ENCODE measurements around the gene HADHB.

HADHB gene

DNA sequence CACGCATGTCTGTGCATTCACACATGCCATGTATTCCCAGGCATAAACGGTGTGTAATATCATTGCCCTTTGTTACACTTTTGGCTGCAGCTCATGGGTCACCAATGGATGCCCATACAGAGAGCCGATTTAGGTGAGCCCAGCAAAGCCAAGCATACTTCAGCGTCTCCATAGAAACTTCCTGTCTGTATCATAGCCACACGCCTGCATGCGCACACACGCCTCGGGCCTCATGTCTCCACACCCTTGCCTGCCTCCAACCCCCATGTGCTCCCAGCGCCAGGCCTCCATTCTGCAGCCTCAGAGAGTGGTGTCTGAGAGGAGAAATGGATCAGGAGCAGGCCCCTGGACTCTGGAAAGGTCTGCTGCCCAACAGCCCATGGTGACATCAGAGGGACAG lies 67.7 kb downstream of the HADHB start:
- TF ChIP-seq, protein P1, sequence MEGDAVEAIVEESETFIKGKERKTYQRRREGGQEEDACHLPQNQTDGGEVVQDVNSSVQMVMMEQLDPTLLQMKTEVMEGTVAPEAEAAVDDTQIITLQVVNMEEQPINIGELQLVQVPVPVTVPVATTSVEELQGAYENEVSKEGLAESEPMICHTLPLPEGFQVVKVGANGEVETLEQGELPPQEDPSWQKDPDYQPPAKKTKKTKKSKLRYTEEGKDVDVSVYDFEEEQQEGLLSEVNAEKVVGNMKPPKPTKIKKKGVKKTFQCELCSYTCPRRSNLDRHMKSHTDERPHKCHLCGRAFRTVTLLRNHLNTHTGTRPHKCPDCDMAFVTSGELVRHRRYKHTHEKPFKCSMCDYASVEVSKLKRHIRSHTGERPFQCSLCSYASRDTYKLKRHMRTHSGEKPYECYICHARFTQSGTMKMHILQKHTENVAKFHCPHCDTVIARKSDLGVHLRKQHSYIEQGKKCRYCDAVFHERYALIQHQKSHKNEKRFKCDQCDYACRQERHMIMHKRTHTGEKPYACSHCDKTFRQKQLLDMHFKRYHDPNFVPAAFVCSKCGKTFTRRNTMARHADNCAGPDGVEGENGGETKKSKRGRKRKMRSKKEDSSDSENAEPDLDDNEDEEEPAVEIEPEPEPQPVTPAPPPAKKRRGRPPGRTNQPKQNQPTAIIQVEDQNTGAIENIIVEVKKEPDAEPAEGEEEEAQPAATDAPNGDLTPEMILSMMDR (IDR thresholded peaks at IDR 0.05; ENCODE audit: control insufficient read depth, insufficient read depth, low read depth, low read length, missing control alignments): no peak

DNA sequence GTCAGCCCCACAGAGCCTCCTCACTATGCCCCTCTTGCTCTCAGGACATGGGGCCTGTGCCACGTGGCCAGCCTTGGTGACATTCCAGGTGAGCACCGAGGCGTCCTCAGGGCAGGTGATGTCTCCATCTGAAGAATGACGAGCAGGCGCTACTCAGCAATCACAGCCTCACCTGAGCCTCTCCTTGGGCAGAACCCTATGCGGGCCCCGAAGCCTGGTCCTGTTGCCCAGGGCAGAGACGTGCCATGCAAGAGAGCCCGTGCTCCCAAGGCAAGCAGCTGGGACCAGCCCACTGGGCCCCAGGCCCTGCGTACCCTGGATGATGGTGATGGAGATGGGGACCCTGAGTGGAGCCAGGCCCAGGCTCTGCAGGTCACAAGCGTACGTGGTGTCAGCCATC lies 68.7 kb downstream of the HADHB start:
- no peak overlapping the region for H3K4me3 ChIP-seq (ENCODE audit: control insufficient read depth, low read depth, low read length)
- TF ChIP-seq, protein P1 (IDR thresholded peaks at IDR 0.05; ENCODE audit: control insufficient read depth, insufficient read depth, low read depth, low read length, missing control alignments): no peak
- no peak for DNase-seq (ENCODE audit: low read depth)

More for the DNA sequence above, 67.7 kb downstream of the HADHB start:
- H3K4me3 ChIP-seq (ENCODE audit: control insufficient read depth, low read depth, low read length): no peak overlapping the region
- no peak for DNase-seq (ENCODE audit: low read depth)

DNA sequence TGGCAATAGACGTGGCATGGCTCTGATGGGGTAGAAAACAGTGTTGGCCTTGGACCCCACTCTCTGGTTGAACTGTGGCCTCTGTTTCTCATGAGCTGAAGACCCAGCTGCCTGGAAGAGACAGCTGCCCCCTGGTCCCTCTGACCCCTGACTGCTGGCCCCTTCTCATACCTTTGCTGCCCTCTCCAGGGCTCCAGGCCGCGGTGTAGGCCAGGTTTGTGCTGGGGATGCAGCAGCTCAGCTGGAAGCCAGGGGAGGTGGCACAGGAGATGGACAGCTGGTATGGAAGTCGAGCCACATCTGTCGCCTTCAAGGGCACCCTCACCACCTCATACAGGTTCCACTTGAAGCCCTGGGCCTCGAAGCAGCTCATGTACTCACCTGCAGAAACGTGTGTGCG lies 69.5 kb downstream of the HADHB start:
- no peak for DNase-seq (ENCODE audit: low read depth)
- TF ChIP-seq, protein P1 (IDR thresholded peaks at IDR 0.05; ENCODE audit: control insufficient read depth, insufficient read depth, low read depth, low read length, missing control alignments): no peak
- no peak overlapping the region for H3K4me3 ChIP-seq (ENCODE audit: control insufficient read depth, low read depth, low read length)

DNA sequence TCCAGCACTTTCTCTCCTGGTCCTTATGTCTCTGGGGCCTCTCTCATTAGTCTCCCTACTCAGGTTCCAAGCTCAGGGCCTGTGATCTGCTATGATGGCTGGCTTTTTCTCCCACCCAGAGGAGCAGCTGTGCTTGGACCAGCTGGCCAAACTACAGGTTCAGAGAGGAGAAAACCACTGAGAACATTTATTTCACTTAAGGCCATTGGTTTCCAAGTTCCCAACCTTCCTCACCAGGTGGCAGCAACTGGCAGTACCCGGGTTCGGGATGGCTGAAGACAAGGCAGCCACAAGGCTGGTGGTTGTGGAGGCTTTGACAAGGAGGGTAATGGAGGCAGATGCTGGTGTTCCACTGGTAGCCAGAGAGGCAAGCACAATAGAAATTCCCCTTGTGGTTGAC lies 71.3 kb downstream of the HADHB start:
- H3K4me3 ChIP-seq (ENCODE audit: control insufficient read depth, low read depth, low read length): no peak overlapping the region
- TF ChIP-seq, protein P1 (IDR thresholded peaks at IDR 0.05; ENCODE audit: control insufficient read depth, insufficient read depth, low read depth, low read length, missing control alignments): peak; percentile 33
- no peak for DNase-seq (ENCODE audit: low read depth)

DNA sequence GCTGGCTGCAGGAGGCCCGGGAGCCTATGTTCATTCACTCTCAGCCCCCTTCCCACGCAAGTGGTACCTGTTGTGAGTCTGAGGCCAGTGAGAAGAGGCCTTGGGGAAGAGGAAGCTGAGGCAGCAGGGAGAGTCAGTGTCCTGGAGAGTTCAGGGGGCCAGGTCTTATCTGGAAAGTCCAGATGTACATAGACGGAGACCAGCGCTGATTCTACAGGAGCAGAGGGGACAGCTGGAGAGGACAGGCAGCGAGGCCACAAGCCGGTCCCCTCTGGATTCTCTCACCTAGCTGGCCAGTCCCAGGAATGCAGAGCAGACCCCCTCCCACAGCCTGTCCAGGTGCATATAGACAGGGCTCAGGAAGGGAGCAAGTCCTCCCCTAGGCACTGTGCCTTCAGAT lies 72.1 kb downstream of the HADHB start:
- no peak for DNase-seq (ENCODE audit: low read depth)
- TF ChIP-seq, protein P1 (IDR thresholded peaks at IDR 0.05; ENCODE audit: control insufficient read depth, insufficient read depth, low read depth, low read length, missing control alignments): no peak
- H3K4me3 ChIP-seq (ENCODE audit: control insufficient read depth, low read depth, low read length): no peak overlapping the region

DNA sequence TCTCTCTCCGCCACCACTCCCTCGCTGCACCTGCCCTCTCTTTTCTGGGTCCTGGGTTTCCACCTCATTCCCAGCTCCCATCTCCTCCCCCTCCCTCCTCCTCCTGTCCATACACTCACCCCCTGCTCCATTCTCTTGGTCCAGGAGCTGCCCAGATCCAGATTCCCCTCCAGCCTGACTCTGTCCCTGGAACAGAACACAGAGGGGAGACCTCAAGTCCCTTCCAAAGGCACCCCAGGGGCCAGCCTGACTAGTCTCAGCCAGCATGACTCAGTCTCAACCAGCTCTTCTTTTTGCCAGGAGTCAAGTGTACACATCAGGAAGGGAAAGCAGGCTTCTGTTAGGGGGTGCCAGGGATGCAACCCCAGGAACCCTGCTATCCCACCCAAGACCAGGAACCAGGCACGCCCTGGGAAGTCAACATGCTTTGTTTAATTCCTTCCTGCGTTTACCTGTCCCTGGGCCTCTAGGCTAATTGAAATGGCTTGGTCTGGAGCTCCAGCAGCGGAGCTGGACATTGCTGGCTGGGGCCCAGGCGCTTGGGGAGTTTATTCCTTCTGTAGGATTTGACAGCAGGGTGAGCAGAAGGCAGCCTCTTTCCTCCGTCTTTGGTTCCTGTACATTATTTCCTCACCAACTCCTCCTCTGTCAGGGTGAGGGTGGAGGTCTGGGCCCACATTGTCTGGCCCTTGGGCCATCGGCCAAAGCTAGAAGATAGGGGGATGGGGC lies 72.8 kb downstream of the HADHB start:
- TF ChIP-seq, protein P1 (IDR thresholded peaks at IDR 0.05; ENCODE audit: control insufficient read depth, insufficient read depth, low read depth, low read length, missing control alignments): no peak
- DNase-seq (ENCODE audit: low read depth): no peak
- no peak overlapping the region for H3K4me3 ChIP-seq (ENCODE audit: control insufficient read depth, low read depth, low read length)
